Testis (tissue), 3 donors: Measurements from ENCODE around the gene GEMIN2. TPM values are rescaled to one million over a fixed set of nuclear protein-coding genes. Genes with fewer than 3 reads are reported as not detected.

ENCODE experiments used
- DNase-seq: peaks from one replicate; pipeline ENCODE4 v3.0.0-alpha.2; 2019
- H3K27ac ChIP-seq, 2 donors: fragments of 200-600 bp; sonication (generic); one replicate each; pipeline ENCODE4 v1.5.1; 2019
- H3K27me3 ChIP-seq: fragments of 200-600 bp; sonication (generic); one replicate; pipeline ENCODE4 v1.5.1; 2019
- H3K36me3 ChIP-seq: fragments of 200-600 bp; sonication (generic); one replicate; pipeline ENCODE4 v1.5.1; 2017; ENCODE audit warnings: low read depth; ENCODE audit errors: missing control alignments
- H3K4me1 ChIP-seq: fragments of 200-600 bp; sonication (generic); one replicate; pipeline ENCODE4 v1.5.1; 2019
- H3K4me3 ChIP-seq, 2 donors: fragments of 200-600 bp; sonication (generic); one replicate each; pipeline ENCODE4 v1.5.1; 2017 to 2019
- H3K9me3 ChIP-seq: fragments of 200-600 bp; sonication (generic); one replicate; pipeline ENCODE4 v1.5.1; 2017
- CTCF ChIP-seq, 3 experiments: fragments of 450-650 bp in 2 of 3; fragments of 200-600 bp in 1 of 3; sonication (generic) in 1 of 3; IDR thresholded peaks; one replicate each; pipeline ENCODE4 v1.5.1; 2016 to 2019; ENCODE audit warnings: antibody characterized with exemption in 3 of 3, mild to moderate bottlenecking in 2 of 3, moderate library complexity in 1 of 3
- POLR2A ChIP-seq: fragments of 450-650 bp; IDR thresholded peaks from one replicate; pipeline ENCODE4 v1.6.1; 2017; ENCODE audit warnings: antibody characterized with exemption, mild to moderate bottlenecking, moderate library complexity
- WGBS, 2 donors: methylation state at CpG; one replicate each; pipeline ENCODE4 v1.1.5; 2018; 5-methylcytosine and 5-hydroxymethylcytosine counted together
- intact Hi-C: fragments of 100-400 bp; cut with DNase I; formaldehyde crosslinking; loops from one replicate; pipeline ENCODE4 v1.15.1; 2023; ENCODE audit warnings: low total_unique reads
- polyA plus RNA-seq: library from polyadenylated mRNA; stranded (reverse); fragments of 350-450 nt; fragmentation: Illumina TruSeq; extraction: RNeasy Lipid Tissue Mini Kit (QIAGEN cat#74804); gene quantifications from one replicate; pipeline ENCODE4 v1.2.3, GENCODE V29; 2014; ENCODE audit warnings: low read depth, low replicate concordance; ENCODE audit not compliant: insufficient read depth
- total RNA-seq, 2 donors: library from RNA; depleted of rRNA; stranded (reverse); fragments of >200 nt; gene quantifications; one replicate each; pipeline ENCODE4 v1.2.3, GENCODE V29; 2016

The GEMIN2 gene
- total and polyA plus RNA-seq, 3 donors from 2014 or later = 23.1 to 36.7 (median 28.4) TPM

DNA sequence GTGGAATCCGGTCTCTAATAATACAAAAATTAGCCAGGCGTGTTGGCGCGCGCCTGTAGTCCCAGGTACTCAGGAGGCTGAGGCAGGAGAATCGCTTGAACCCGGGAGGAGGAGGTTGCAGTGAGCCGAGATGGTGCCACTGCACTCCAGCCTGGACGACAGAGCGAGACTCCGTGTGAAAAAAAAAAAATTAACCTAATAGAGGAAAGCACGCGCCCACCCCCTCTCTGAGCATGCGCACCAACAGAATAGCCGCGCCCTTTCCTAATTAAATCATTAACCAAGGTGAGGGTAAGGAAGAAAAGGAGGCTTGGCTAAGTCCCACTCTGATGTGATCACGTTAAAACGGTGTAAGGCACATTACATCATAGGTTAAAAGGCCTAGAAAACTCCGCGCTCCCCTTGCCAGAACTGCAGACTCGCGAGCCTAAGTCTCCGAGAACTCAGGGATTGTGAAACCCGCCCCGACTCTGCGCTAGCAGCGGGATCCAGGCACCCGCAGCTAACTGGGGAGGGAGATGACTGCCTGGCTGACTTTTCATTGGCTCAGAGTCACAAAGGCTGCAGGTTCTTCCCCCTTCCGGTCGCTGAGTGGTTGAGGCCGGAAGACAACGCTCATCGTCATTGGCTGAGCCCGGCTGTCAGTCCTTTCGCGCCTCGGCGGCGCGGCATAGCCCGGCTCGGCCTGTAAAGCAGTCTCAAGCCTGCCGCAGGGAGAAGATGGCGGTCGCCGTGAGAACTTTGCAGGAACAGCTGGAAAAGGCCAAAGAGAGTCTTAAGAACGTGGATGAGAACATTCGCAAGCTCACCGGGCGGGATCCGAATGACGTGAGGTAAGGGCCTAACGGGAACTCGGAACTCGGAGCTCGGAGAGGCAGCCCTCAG, 60.7 kb downstream of the GEMIN2 start, which contains the start of gene PNN:
Gene PNN, plus strand, starts transcription at position 695 of the 885 bp plus-strand sequence. Its CDS starts 26 bp downstream, at position 721.
- WGBS, 2 donors = 3 to 4% methylated on average over 55 of the region's 56 CpGs
- peak; percentile 58 for TF ChIP-seq POLR2A
- TF ChIP-seq CTCF (IDR thresholded peaks at IDR 0.05) = no peak
- H3K36me3 ChIP-seq = no peaks in the 10 kb centered on the region
- H3K4me1 ChIP-seq = peaks cover 5% of the 10 kb centered on the region
- no peaks in the 10 kb centered on the region for H3K9me3 ChIP-seq
- DNase-seq = peak; percentile 98
- no peaks in the 10 kb centered on the region for H3K27me3 ChIP-seq
- H3K4me3 ChIP-seq = peak within 1 kb of the TSS; percentile 75 to 99
- intact Hi-C loops = loop anchor here (5.0 kb wide), 1 partner anchor 92 kb away; no protein-coding TSS in a partner anchor
- H3K27ac ChIP-seq = peak within 1 kb of the TSS; percentile 91 to 92

GRCh38 chr14:39175445-39176262, 61.5 kb downstream of the GEMIN2 start:
- 1% methylated on average over 26 to 36 of the region's 36 CpGs for WGBS, 2 donors
- peak; percentile 65 for DNase-seq
- intact Hi-C loops = no loop called here
- Histone ChIP-seq H3K9me3 (no peaks in the 10 kb centered on the region), H3K27me3 (no peaks in the 10 kb centered on the region), H3K4me3 (peak overlapping the region; percentile 75 to 99), H3K36me3 (no peaks in the 10 kb centered on the region), H3K4me1 (peaks cover 5% of the 10 kb centered on the region), H3K27ac (peak overlapping the region; percentile 91 to 92)
- TF ChIP-seq POLR2A = no peak
- no peak for TF ChIP-seq CTCF (IDR thresholded peaks at IDR 0.05)

DNA sequence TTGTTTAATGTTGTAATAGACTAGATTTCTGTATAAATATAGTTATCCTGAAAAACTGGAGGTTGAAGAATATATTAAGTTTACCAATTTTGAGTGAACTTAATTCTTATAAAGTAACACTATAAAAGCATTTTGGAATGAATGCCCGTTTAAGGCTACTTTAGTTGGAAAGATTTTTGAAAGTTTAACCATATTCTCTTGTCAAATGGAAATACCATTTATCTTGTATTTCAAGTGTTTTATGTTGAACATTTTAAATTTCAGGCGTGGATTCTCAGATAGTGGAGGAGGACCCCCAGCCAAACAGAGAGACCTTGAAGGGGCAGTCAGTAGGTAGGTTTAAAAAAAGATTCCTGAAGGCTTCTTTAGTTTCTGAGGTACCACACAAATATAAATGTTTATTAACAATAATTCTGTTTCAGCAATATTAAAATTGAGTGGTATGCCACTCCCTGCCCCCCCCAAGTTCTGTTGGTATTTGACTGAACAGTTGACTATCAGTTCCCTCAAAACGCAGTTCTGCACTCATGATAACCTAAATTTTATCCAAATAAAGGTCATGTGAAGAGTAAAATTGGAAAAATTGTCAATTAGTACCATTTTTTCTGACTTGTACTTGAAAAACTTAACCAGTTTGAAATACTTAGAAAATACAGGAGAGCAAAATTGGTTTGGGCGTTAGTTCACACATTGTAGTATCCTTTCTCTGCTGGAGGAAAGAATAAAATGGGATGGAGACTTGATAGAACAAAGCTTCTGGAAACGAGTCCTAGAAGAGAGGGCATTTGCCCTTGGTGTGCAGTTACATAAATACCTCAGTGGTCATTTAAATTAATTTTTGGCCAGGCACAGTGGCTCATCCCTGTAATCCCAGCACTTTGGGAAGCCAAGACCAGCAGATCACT, 62.4 kb downstream of the GEMIN2 start:
- H3K36me3 ChIP-seq = no peaks in the 10 kb centered on the region
- peaks cover 5% of the 10 kb centered on the region for H3K4me1 ChIP-seq
- peak overlapping the region in 1 of 2 donors; percentile 91 for H3K27ac ChIP-seq
- intact Hi-C loops = no loop called here
- no peaks in the 10 kb centered on the region for H3K9me3 ChIP-seq
- TF ChIP-seq CTCF (IDR thresholded peaks at IDR 0.05) (no peak), POLR2A (no peak)
- no peaks in the 10 kb centered on the region for H3K27me3 ChIP-seq
- peak overlapping the region; percentile 75 to 99 for H3K4me3 ChIP-seq
- 61 to 64% methylated on average over 5 of the region's 5 CpGs for WGBS, 2 donors
- no peak for DNase-seq

GRCh38 chr14:39177168-39177545, 63.0 kb downstream of the GEMIN2 start:
- H3K27ac ChIP-seq = no peak overlapping the region
- no peak overlapping the region for H3K4me3 ChIP-seq
- H3K27me3 ChIP-seq = no peaks in the 10 kb centered on the region
- DNase-seq = no peak
- WGBS, 2 donors = 84 to 93% methylated on average over 9 of the region's 9 CpGs
- H3K36me3 ChIP-seq = no peaks in the 10 kb centered on the region
- intact Hi-C loops = no loop called here
- no peak for TF ChIP-seq POLR2A
- TF ChIP-seq CTCF (IDR thresholded peaks at IDR 0.05) = no peak
- H3K9me3 ChIP-seq = no peaks in the 10 kb centered on the region
- peaks cover 5% of the 10 kb centered on the region for H3K4me1 ChIP-seq
